ENCODE results near the gene HGS.

DNA sequence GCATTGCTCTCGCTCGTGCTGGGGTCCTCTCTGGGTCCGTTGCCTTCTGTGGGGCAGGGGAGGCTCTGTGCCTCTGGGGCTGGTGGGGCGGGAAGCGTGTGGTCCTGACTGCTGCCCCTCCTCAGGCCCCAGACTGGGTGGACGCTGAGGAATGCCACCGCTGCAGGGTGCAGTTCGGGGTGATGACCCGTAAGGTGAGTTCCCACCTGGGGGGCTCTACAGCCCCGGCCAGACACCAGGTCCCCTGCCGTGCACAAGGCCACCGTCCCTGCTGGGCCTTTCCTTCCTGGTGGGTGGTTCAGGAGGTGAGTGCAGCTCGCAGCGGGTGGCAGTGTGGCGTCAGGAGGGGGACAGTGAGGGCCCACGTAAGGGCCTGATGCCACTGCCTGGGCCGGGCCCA, 6.7 kb downstream of the HGS start:
- TF ChIP-seq, protein P1, sequence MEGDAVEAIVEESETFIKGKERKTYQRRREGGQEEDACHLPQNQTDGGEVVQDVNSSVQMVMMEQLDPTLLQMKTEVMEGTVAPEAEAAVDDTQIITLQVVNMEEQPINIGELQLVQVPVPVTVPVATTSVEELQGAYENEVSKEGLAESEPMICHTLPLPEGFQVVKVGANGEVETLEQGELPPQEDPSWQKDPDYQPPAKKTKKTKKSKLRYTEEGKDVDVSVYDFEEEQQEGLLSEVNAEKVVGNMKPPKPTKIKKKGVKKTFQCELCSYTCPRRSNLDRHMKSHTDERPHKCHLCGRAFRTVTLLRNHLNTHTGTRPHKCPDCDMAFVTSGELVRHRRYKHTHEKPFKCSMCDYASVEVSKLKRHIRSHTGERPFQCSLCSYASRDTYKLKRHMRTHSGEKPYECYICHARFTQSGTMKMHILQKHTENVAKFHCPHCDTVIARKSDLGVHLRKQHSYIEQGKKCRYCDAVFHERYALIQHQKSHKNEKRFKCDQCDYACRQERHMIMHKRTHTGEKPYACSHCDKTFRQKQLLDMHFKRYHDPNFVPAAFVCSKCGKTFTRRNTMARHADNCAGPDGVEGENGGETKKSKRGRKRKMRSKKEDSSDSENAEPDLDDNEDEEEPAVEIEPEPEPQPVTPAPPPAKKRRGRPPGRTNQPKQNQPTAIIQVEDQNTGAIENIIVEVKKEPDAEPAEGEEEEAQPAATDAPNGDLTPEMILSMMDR (IDR thresholded peaks at IDR 0.05): no peak
- TF ChIP-seq EZH2 (IDR thresholded peaks at IDR 0.05): no peak

All from neural progenitor cell (in vitro differentiated cells).